HCT116 (cell line): ENCODE measurements around the gene MYL5.

Source experiments
- CTCF ChIP-seq, 3 experiments: fragments of 200-600 bp in 1 of 3; sonication (generic) in 1 of 3; IDR thresholded peaks in 2 of 3; conservative IDR thresholded peaks in 1 of 3; 2 replicates each; pipeline ENCODE4 v1.5.1; 2012 to 2017; ENCODE audit warnings: low read depth in 2 of 3, low read length in 2 of 3, antibody characterized with exemption in 1 of 3, borderline replicate concordance in 1 of 3, control low read depth in 1 of 3, mild to moderate bottlenecking in 1 of 3, mixed read lengths in 1 of 3, mixed run types in 1 of 3, moderate library complexity in 1 of 3; ENCODE audit not compliant: insufficient read depth in 1 of 3
- EZH2 ChIP-seq: fragments of 200-600 bp; sonication (generic); IDR thresholded peaks from 2 replicates; pipeline ENCODE4 v1.6.1; 2017; ENCODE audit warnings: antibody characterized with exemption, mixed run types
- EZH2phosphoT487 ChIP-seq: fragments of 200-600 bp; IDR thresholded peaks from 2 replicates; pipeline ENCODE4 v1.6.1; 2018; ENCODE audit warnings: antibody characterized with exemption, borderline replicate concordance
- FOSL1 ChIP-seq: IDR thresholded peaks from 2 replicates; pipeline ENCODE4 v1.6.1; 2012; ENCODE audit warnings: low read depth
- MAX ChIP-seq: IDR thresholded peaks from 2 replicates; pipeline ENCODE4 v1.6.1; 2012
- POLR2A ChIP-seq: IDR thresholded peaks from 2 replicates; pipeline ENCODE4 v1.7.0; 2011; ENCODE audit warnings: borderline replicate concordance; ENCODE audit not compliant: insufficient read depth, insufficient read length; ENCODE audit errors: extremely low read depth
- POLR2AphosphoS5 ChIP-seq: IDR thresholded peaks from 2 replicates; pipeline ENCODE4 v1.6.1; 2011; ENCODE audit warnings: mild to moderate bottlenecking, low read depth, low read length, moderate library complexity
- SIN3A ChIP-seq: IDR thresholded peaks from 2 replicates; pipeline ENCODE4 v1.6.1; 2012; ENCODE audit warnings: low read depth
- ZBTB33 ChIP-seq: IDR thresholded peaks from 2 replicates; pipeline ENCODE4 v1.6.1; 2011; ENCODE audit warnings: mild to moderate bottlenecking, low read length, moderate library complexity; ENCODE audit not compliant: insufficient replicate concordance; ENCODE audit errors: extremely low read depth
- ZFX ChIP-seq: fragments of 450-650 bp; IDR thresholded peaks from 2 replicates; pipeline ENCODE4 v1.6.1; 2017

- TF ChIP-seq CTCF (IDR thresholded peaks at IDR 0.05 in 2 of 3, conservative IDR thresholded peaks at IDR 0.05 in 1 of 3; ENCODE audit: borderline replicate concordance in 1 of 3, insufficient read depth in 1 of 3, low read depth in 2 of 3, low read length in 2 of 3) (no peak), ZFX (no peak), ZBTB33 (no peak), POLR2AphosphoS5 (no peak), MAX (no peak), FOSL1 (no peak), EZH2 (no peak), POLR2A (no peak), EZH2phosphoT487 (no peak), SIN3A (no peak)
Observed at GRCh38 chr4:726838-727237, 52.5 kb downstream of the MYL5 start.
